Fibroblast of pulmonary artery (primary cell): ENCODE data around the gene TTYH3.

ENCODE experiments used
- DNase-seq: peaks from one replicate; pipeline ENCODE4 v3.0.0-alpha.2; 2010; ENCODE audit warnings: low read depth
- H3K4me3 ChIP-seq: replicated peaks from 2 replicates; pipeline ENCODE4 v1.5.1; 2011; ENCODE audit warnings: low read depth, mild to moderate bottlenecking, control low read depth, low read length, moderate library complexity
- CTCF ChIP-seq: IDR thresholded peaks from 2 replicates; pipeline ENCODE4 v1.5.1; 2011; ENCODE audit warnings: mild to moderate bottlenecking, control low read depth, low read length, inconsistent platforms; ENCODE audit errors: missing control alignments

Gene TTYH3

GRCh38 chr7:2624293-2624886 is 7.4 kb upstream of the TTYH3 start:
- H3K4me3 ChIP-seq: no peak overlapping the region
- DNase-seq: no peak
- TF ChIP-seq CTCF: no peak

GRCh38 chr7:2626498-2627117 is 5.2 kb upstream of the TTYH3 start:
- DNase-seq: peak; percentile 92
- no peak overlapping the region for H3K4me3 ChIP-seq
- TF ChIP-seq CTCF: no peak

GRCh38 chr7:2627258-2628129 is 4.3 kb upstream of the TTYH3 start:
- H3K4me3 ChIP-seq: no peak overlapping the region
- DNase-seq: no peak
- no peak for TF ChIP-seq CTCF

- TF ChIP-seq CTCF: no peak
- no peak for DNase-seq
- H3K4me3 ChIP-seq: no peak overlapping the region
Measured at GRCh38 chr7:2628130-2628482, 3.7 kb upstream of the TTYH3 start.

- H3K4me3 ChIP-seq: no peak overlapping the region
Measured at GRCh38 chr7:2628891-2629290, 2.9 kb upstream of the TTYH3 start.

More at GRCh38 chr7:2628891-2629290, 2.9 kb upstream of the TTYH3 start:
- no peak for DNase-seq
- TF ChIP-seq CTCF: no peak
